ENCODE data around the gene PINLYP. TPM values are rescaled to one million over a fixed set of nuclear protein-coding genes. Genes with fewer than 3 reads are reported as not detected.

The PINLYP gene
- total RNA-seq (5.0 TPM), polyA plus RNA-seq (ENCODE audit: insufficient read depth in 1 of 8, insufficient read length in 8 of 8, low replicate concordance in 1 of 8) (1 to 10 TPM; 4.6 to 7.7 (median 6.2) TPM)
- long read RNA-seq, donor 1, result 0 reads
- long read RNA-seq, donor 2, result 0 reads
- long read RNA-seq, donor 3, partial matches to known transcripts, result 0 of 1 reads
- long read RNA-seq, donor 3, other reads (novel, unspliced or antisense), result 0 of 1 reads
- long read RNA-seq, donor 4, partial matches to known transcripts, result 0 of 3 reads
- long read RNA-seq, donor 4, other reads (novel, unspliced or antisense), result 0 of 3 reads
- long read RNA-seq, donor 5, partial matches to known transcripts, result 0 of 5 reads
- long read RNA-seq, donor 5, other reads (novel, unspliced or antisense), result 0 of 5 reads
- long read RNA-seq, donor 6, partial matches to known transcripts, result 0 of 6 reads
- long read RNA-seq, donor 6, other reads (novel, unspliced or antisense), result 0 of 6 reads
- long read RNA-seq, donor 7, partial matches to known transcripts, result 0 of 6 reads
- long read RNA-seq, donor 7, other reads (novel, unspliced or antisense), result 0 of 6 reads
- long read RNA-seq, donor 8, result 0 reads
- long read RNA-seq, donor 9, partial matches to known transcripts, result 0 of 1 reads
- long read RNA-seq, donor 9, other reads (novel, unspliced or antisense), result 0 of 1 reads
- long read RNA-seq, donor 10, partial matches to known transcripts, result 8 of 12 reads
- long read RNA-seq, donor 10, other reads (novel, unspliced or antisense), result 0 of 12 reads
- long read RNA-seq, donor 11, partial matches to known transcripts, result 5 of 8 reads
- long read RNA-seq, donor 11, other reads (novel, unspliced or antisense), result 0 of 8 reads

GRCh38 chr19:43575156-43575950, at the start of gene PINLYP, which contains the start of gene XRCC1:
Gene PINLYP, plus strand, starts transcription at chr19:43575801. Its CDS starts 1,391 bp downstream, at chr19:43577192.
Gene XRCC1, minus strand, starts transcription at chr19:43575527. Its CDS starts 69 bp downstream, at chr19:43575458.
- Histone ChIP-seq H3K36me3 (ENCODE audit: control insufficient read depth, insufficient read depth, low read length) (peaks cover 20% of the 10 kb centered on the region), H3K27me3 (ENCODE audit: control insufficient read depth, insufficient read depth, low read length) (no peaks in the 10 kb centered on the region), H3K9me3 (replicated peaks; ENCODE audit: control insufficient read depth, low read depth, low read length) (no peaks in the 10 kb centered on the region), H3K4me3 (ENCODE audit: low read length) (peak within 1 kb of the TSS; percentile 96), H3K4me1 (ENCODE audit: control insufficient read depth, insufficient read depth, low read length) (peaks cover 20% of the 10 kb centered on the region), H3K27ac (ENCODE audit: low read length) (peak within 1 kb of the TSS; percentile 92)
- peak; percentile 100 for DNase-seq
- 0% methylated on average over 21 of the region's 51 CpGs for WGBS (ENCODE audit: insufficient coverage)

- Histone ChIP-seq H3K9me3 (replicated peaks; ENCODE audit: control insufficient read depth, low read depth, low read length) (no peaks in the 10 kb centered on the region), H3K36me3 (ENCODE audit: control insufficient read depth, insufficient read depth, low read length) (no peaks in the 10 kb centered on the region), H3K27me3 (ENCODE audit: control insufficient read depth, insufficient read depth, low read length) (no peaks in the 10 kb centered on the region), H3K27ac (ENCODE audit: low read length) (peak overlapping the region; percentile 69), H3K4me1 (ENCODE audit: control insufficient read depth, insufficient read depth, low read length) (peaks cover 24% of the 10 kb centered on the region), H3K4me3 (ENCODE audit: low read length) (peak overlapping the region; percentile 73)
- peak; percentile 39 for DNase-seq
- WGBS (ENCODE audit: insufficient coverage), result 3% methylated on average over 26 of the region's 26 CpGs
Measured at GRCh38 chr19:43525836-43526771, 49.5 kb upstream of the PINLYP start.

DNA sequence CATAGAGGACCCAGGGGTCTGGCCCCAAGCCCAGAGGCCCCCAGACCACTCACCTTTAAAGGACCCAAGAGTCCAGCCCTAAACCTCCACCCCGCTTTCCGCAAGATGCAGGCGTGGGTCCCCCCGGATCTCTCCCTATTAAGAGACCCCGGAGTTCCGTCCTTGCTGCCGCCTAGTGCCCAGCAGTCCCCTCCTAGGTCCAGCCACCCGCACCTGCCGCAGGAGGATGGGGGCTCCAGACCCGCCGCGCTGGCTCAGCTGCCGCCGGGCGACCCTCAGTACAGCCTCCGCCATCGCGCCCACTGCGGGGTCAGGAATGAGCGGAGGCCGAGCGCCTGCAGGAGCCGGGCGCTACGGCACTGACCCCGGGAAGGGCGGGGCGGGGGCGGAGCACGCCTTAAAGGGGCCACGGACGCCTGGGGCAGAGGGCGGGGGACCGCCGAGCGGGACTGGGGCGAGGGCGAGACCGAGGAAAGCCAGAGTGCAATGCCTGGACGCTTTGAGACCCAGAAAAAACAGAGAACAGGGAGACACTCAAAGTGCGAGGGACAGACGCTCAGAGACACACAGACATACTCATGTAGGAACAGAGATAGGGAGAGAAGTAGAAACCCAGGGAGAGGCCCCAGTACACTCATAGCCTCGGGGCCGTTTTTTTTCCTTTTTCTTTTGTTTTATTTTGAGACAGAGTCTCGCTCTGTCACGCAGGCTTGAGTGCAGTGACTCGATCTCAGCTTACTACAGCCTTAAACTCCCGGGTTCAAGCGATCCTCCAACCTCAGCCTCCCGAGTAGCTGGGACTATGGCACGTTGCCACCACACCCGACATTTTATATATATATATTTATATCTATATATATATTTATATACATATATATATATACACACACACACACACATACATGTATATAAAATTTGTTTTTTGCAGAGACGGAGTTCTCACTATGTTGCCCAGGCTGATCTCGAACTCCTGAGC, 48.4 kb upstream of the PINLYP start, which contains the start of gene ETHE1:
TSS of gene ETHE1 (minus strand) at position 318 of the 976 bp plus-strand sequence. CDS start at position 294, 24 bp downstream.
- peaks cover 25% of the 10 kb centered on the region for H3K4me1 ChIP-seq (ENCODE audit: control insufficient read depth, insufficient read depth, low read length)
- H3K36me3 ChIP-seq (ENCODE audit: control insufficient read depth, insufficient read depth, low read length), result no peaks in the 10 kb centered on the region
- no peaks in the 10 kb centered on the region for H3K27me3 ChIP-seq (ENCODE audit: control insufficient read depth, insufficient read depth, low read length)
- peak within 1 kb of the TSS; percentile 73 for H3K4me3 ChIP-seq (ENCODE audit: low read length)
- H3K27ac ChIP-seq (ENCODE audit: low read length), result peak within 1 kb of the TSS; percentile 86
- under 1% methylated on average over 40 of the region's 54 CpGs for WGBS (ENCODE audit: insufficient coverage)
- DNase-seq, result peak; percentile 87
- H3K9me3 ChIP-seq (replicated peaks; ENCODE audit: control insufficient read depth, low read depth, low read length), result no peaks in the 10 kb centered on the region

DNA sequence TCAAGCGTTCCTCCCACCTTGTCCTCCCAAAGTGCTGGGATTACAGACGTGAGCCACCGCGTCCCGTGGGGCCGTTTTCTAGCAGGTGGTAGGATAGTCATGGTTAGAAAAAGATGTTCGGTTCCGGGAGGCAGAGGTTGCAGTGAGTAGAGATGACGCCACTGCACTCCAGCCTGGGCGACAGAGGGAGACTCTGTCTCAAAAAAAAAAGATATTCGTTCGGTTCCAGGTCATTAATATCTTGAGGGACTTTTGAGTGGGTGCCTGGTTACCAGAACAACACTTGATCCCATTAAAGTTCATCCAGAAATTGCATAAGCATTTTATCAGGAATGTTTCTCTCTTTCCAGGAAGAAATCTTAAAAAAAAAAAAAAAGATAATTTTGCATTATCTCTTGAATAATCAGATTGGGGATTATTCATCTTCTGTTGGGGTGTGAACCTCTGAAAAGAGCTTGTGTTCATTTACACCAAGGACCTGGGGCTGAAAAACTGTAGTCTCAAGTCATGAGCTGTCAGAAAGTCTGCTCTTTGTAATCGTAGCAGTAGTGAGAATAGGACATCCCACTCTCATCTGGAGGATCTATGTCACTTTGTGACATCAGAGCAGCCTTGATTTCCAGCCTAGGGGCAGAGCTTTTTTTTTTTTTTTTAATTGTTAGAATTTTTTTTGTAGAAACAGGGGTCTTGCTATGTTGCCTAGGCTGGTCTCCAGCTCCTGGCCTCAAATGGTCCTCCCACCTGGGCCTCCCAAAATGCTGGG, 47.6 kb upstream of the PINLYP start:
- H3K27ac ChIP-seq (ENCODE audit: low read length), result peak overlapping the region; percentile 10
- no peaks in the 10 kb centered on the region for H3K9me3 ChIP-seq (replicated peaks; ENCODE audit: control insufficient read depth, low read depth, low read length)
- H3K27me3 ChIP-seq (ENCODE audit: control insufficient read depth, insufficient read depth, low read length), result no peaks in the 10 kb centered on the region
- H3K4me3 ChIP-seq (ENCODE audit: low read length), result no peak overlapping the region
- peaks cover 31% of the 10 kb centered on the region for H3K4me1 ChIP-seq (ENCODE audit: control insufficient read depth, insufficient read depth, low read length)
- 34% methylated on average over 4 of the region's 13 CpGs for WGBS (ENCODE audit: insufficient coverage)
- DNase-seq, result peak; percentile 65
- H3K36me3 ChIP-seq (ENCODE audit: control insufficient read depth, insufficient read depth, low read length), result no peaks in the 10 kb centered on the region

DNA sequence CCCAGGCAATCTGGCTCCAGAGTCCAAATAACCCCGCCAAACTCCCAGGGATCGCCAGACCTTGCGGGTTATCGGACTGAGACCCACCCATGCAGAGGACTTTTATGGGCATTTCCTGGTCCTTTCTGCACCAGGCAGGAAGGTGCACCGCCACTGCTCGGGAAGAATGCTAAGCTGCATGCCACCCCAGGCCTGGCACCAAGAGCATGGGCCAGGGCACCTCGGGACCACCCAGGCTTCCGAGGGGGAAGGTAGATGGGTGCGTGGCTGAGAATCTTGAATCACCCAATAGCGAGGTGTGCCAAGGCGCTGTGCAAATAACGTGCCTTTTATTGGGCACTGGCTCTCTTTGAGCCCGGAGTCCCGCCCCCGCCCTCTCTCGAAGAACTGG, 43.0 kb upstream of the PINLYP start:
- H3K27me3 ChIP-seq (ENCODE audit: control insufficient read depth, insufficient read depth, low read length), result no peaks in the 10 kb centered on the region
- H3K27ac ChIP-seq (ENCODE audit: low read length), result peak overlapping the region; percentile 83
- H3K4me3 ChIP-seq (ENCODE audit: low read length), result peak overlapping the region; percentile 70
- 5% methylated on average over 14 of the region's 16 CpGs for WGBS (ENCODE audit: insufficient coverage)
- DNase-seq, result no peak
- H3K4me1 ChIP-seq (ENCODE audit: control insufficient read depth, insufficient read depth, low read length), result peaks cover 26% of the 10 kb centered on the region
- peaks cover 7% of the 10 kb centered on the region for H3K36me3 ChIP-seq (ENCODE audit: control insufficient read depth, insufficient read depth, low read length)
- no peaks in the 10 kb centered on the region for H3K9me3 ChIP-seq (replicated peaks; ENCODE audit: control insufficient read depth, low read depth, low read length)

GRCh38 chr19:43532962-43533545, 42.5 kb upstream of the PINLYP start, which contains the start of gene ZNF575:
Gene ZNF575, plus strand, starts transcription at chr19:43533188. Its CDS starts 1,235 bp downstream, at chr19:43534423.
- Histone ChIP-seq H3K27me3 (ENCODE audit: control insufficient read depth, insufficient read depth, low read length) (no peaks in the 10 kb centered on the region), H3K36me3 (ENCODE audit: control insufficient read depth, insufficient read depth, low read length) (peaks cover 10% of the 10 kb centered on the region), H3K27ac (ENCODE audit: low read length) (peak within 1 kb of the TSS; percentile 99), H3K4me1 (ENCODE audit: control insufficient read depth, insufficient read depth, low read length) (peaks cover 22% of the 10 kb centered on the region), H3K9me3 (replicated peaks; ENCODE audit: control insufficient read depth, low read depth, low read length) (no peaks in the 10 kb centered on the region), H3K4me3 (ENCODE audit: low read length) (peak within 1 kb of the TSS; percentile 70)
- DNase-seq, result peak; percentile 100
- WGBS (ENCODE audit: insufficient coverage), result under 1% methylated on average over 39 of the region's 47 CpGs

DNA sequence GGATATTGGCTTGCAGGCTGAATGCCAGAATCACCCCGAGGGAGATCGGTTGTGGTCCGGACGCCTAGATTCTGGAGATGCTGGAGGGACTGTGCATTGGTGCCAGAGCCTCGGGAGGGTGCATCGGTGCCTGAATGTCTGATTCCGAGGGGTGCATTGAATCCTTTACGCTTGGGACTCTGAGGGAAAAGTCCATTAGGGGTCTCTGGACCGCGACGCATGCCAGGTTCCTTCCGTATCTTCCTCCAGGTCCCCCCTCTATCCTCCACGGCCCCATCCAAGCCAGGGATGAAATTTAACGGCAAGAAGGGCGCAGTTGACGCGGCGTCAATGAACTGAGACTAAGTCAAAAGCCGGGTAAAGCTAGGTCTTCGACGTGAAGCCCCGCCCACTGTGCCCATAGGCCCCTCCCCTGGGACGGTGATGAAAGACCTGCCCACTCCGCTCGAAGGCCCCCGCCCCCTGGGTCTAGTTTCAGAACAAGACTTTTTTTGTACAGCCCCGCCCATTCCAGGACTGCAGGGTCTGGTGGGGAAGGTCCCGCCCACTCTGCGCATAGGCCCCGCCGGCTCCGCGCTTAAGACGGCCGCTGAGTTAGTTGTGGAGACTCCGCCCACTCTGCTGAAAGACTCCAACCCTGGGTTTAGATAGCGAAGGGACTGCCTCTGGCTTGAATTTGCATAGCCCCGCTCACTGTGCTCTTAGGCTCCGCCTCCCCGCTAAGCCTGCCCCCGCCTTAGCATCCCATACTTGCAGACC, 41.9 kb upstream of the PINLYP start:
- Histone ChIP-seq H3K4me1 (ENCODE audit: control insufficient read depth, insufficient read depth, low read length) (peaks cover 22% of the 10 kb centered on the region), H3K36me3 (ENCODE audit: control insufficient read depth, insufficient read depth, low read length) (peaks cover 17% of the 10 kb centered on the region), H3K4me3 (ENCODE audit: low read length) (peak overlapping the region; percentile 70), H3K9me3 (replicated peaks; ENCODE audit: control insufficient read depth, low read depth, low read length) (no peaks in the 10 kb centered on the region), H3K27ac (ENCODE audit: low read length) (peak overlapping the region; percentile 99), H3K27me3 (ENCODE audit: control insufficient read depth, insufficient read depth, low read length) (no peaks in the 10 kb centered on the region)
- DNase-seq, result peak; percentile 100
- WGBS (ENCODE audit: insufficient coverage), result under 1% methylated on average over 35 of the region's 41 CpGs

Data from muscle of leg (tissue), 16 donors.